ENCODE data around the gene RUNX3. TPM values are rescaled to one million over a fixed set of nuclear protein-coding genes. Genes with fewer than 3 reads are reported as not detected.

The RUNX3 gene
- total RNA-seq, 1 experiment from 2014 or later = 1.5 TPM

GRCh38 chr1:24913274-24913604 lies 16.8 kb downstream of the RUNX3 start:
- H3K27ac Mint-ChIP-seq = no peak overlapping the region
- no peak for ATAC-seq
- H3K9me3 Mint-ChIP-seq = no peaks in the 10 kb centered on the region
- TF ChIP-seq ZNF138 (CRISPR knock-in tag; conservative IDR thresholded peaks at IDR 0.05) (no peak), PRDM15 (CRISPR knock-in tag; IDR thresholded peaks at IDR 0.05) (no peak)
- no peak overlapping the region for H3K4me3 Mint-ChIP-seq
- H3K4me1 Mint-ChIP-seq = peaks cover 19% of the 10 kb centered on the region
- H3K36me3 Mint-ChIP-seq = no peaks in the 10 kb centered on the region
- no peak for DNase-seq (ENCODE audit: low spot score)
- POLR2A ChIA-PET = no interaction called here
- no peaks in the 10 kb centered on the region for H3K27me3 Mint-ChIP-seq (ENCODE audit: low read depth)
- CTCF ChIA-PET = interaction anchor here (1.0 to 2.7 kb wide), 5 partner anchors 8 to 78 kb away, joined by 3 to 10 read pairs (median 5); no protein-coding TSS in a partner anchor

GRCh38 chr1:24912376-24913273 lies 17.5 kb downstream of the RUNX3 start:
- POLR2A ChIA-PET = no interaction called here
- CTCF ChIA-PET = interaction anchor here (0.6 to 4.4 kb wide), 12 partner anchors 9 to 78 kb away, joined by 3 to 52 read pairs (median 5); no protein-coding TSS in a partner anchor
- Mint-ChIP-seq H3K27ac (no peak overlapping the region), H3K4me3 (no peak overlapping the region), H3K36me3 (no peaks in the 10 kb centered on the region), H3K4me1 (peaks cover 19% of the 10 kb centered on the region), H3K9me3 (no peaks in the 10 kb centered on the region), H3K27me3 (ENCODE audit: low read depth) (no peaks in the 10 kb centered on the region)
- TF ChIP-seq ZNF671 (CRISPR knock-in tag; IDR thresholded peaks at IDR 0.05) = no peak
- no peak for TF ChIP-seq JUN (CRISPR knock-in tag; IDR thresholded peaks at IDR 0.05)
- no peak for TF ChIP-seq ARID4B (CRISPR knock-in tag; IDR thresholded peaks at IDR 0.05; ENCODE audit: borderline replicate concordance)
- TF ChIP-seq PRRX2 (CRISPR knock-in tag; IDR thresholded peaks at IDR 0.05) = no peak
- no peak for TF ChIP-seq KAT7 (CRISPR knock-in tag; IDR thresholded peaks at IDR 0.05; ENCODE audit: borderline replicate concordance)
- no peak for TF ChIP-seq FOXP4 (CRISPR knock-in tag; IDR thresholded peaks at IDR 0.05)
- no peak for TF ChIP-seq FOXP1 (CRISPR knock-in tag; IDR thresholded peaks at IDR 0.05; ENCODE audit: borderline replicate concordance)
- TF ChIP-seq ZNF512 (CRISPR knock-in tag; IDR thresholded peaks at IDR 0.05; ENCODE audit: borderline replicate concordance) = no peak
- TF ChIP-seq ZNF138 (CRISPR knock-in tag; conservative IDR thresholded peaks at IDR 0.05) = no peak
- TF ChIP-seq SMAD3 (CRISPR knock-in tag; IDR thresholded peaks at IDR 0.05; ENCODE audit: borderline replicate concordance) = no peak
- no peak for TF ChIP-seq GABPB1 (CRISPR knock-in tag; IDR thresholded peaks at IDR 0.05)
- no peak for TF ChIP-seq ZNF532 (CRISPR knock-in tag; IDR thresholded peaks at IDR 0.05; ENCODE audit: borderline replicate concordance)
- TF ChIP-seq GTF2I (CRISPR knock-in tag; conservative IDR thresholded peaks at IDR 0.05) = no peak
- DNase-seq (ENCODE audit: low spot score) = no peak
- no peak for ATAC-seq

All from WTC11 (cell line).